ENCODE data around the gene AHR.

AHR gene

DNA sequence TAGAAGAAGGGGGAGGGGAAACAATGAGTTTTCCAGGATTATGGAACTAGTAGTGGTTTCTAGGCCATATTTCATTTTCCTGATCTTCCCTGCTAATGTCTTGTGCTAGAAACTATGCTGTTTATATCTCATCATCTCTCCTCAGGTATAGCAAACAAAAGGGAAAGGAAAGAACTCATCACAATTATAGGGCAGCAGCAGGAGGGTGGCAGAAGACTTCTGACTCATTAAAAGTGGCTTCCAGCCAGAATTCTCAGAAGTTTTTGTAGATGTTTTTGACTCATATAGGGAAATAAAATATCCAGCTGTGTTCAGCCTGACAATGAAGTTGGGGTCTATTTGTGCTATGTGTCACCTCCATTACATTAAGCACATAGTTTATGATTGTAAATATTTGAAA, 6.5 kb downstream of the AHR start:
- DNase-seq (ENCODE audit: low spot score): peak; percentile 32

DNA sequence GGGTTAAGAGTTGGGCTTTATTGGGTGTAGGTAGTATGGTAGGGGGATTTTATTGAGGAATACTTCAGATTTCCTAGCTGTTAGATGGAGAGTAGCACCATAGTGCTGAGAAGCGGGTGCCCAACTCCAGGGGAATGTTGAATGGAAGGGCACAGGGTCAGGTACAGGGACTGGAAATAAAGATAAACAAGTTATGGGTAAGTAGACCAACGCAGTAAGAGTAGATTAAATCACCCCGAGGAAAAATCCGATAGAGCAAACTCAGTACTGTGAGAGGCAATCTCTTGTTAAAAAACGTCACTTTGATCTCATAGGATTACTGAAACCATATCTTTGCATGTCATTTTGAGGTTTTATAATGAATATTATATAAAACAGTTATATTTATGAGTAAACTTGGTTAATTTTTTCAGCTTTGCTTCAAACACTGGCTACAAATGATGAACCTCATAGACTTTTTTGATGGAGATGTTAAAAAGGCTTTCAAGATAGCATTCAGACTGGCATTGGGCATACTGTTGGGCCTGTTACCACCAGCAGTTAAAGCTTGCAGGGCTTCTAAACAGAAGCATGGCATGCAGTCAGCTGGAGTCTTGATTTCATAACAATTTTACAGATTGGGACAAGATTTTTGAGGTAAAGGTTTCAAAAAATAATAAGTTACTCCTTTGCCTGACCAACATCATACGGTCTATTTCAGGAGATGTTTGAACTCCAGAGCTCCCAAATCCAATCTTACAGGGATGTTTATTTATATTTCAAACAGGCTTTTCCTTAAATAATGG, 7.1 kb downstream of the AHR start:
- DNase-seq (ENCODE audit: low spot score): no peak

DNA sequence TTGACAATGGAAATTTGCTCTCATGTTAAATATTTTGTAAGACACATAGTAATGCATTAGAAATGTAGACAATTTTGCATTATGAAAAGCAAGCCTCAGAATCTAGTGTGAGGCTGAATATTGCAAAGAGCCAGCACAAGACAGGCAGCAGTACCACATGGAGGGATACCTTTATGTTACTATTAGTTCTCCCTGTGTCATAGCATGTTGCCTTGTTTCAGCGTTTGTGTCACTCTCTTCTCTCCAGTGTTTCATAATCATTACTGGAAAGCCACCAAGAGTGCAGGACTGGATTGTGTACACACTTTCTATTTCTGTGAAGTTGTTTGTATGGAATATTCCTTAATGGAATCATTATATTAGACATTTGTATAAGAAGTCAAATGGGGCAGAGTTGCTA, 8.5 kb downstream of the AHR start:
- no peak for DNase-seq (ENCODE audit: low spot score)

DNA sequence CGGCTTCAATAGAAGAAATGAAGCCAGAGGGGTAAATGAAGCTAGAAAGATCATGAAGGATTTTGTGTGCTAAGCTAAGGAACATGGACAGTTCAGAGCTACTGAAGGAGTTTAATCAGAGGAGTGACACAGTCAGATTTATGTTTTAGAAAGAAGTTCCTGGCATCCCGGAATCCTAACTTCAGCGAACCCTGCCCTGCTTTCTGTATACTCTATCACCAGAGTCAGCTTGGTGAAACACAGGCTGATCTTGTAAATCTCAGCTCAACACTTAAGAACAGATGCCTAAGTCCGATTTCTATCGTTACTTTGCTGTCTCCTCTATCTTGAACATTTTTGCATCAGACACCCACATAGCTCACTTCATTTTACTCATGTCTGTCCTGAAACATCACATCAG, 9.1 kb downstream of the AHR start:
- no peak for DNase-seq (ENCODE audit: low spot score)

DNA sequence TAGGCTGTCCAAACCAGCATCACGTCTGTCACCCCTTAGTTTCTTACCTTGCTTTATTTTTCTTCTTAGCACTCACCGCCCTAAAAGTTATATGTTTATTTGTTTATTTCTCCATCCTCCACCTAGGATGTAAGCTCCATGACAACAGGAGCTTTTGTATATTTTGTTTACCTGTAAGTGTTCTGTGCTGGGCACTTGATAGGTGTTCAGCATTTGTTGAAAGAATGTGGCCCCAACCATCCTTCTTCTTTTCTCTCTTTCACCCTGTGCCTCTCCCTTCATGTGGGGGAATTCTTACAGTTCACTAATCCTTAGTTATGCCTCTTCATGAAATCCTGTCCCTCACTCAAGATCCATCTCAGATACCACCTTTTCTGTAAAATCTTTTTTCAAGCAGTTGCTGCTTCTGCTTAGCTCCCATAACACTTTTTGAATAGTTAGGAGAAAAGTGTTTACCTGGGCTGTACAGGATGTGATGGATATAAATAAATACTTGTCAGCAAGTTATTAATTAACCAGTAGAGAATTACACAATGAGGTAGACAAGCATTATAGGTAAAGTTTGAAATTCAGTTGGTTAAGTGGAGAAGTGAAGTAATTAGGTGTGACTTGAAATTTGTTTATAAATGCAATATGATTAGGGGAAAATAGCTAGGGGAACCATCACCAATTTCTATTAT, 9.7 kb downstream of the AHR start:
- no peak for DNase-seq (ENCODE audit: low spot score)

DNA sequence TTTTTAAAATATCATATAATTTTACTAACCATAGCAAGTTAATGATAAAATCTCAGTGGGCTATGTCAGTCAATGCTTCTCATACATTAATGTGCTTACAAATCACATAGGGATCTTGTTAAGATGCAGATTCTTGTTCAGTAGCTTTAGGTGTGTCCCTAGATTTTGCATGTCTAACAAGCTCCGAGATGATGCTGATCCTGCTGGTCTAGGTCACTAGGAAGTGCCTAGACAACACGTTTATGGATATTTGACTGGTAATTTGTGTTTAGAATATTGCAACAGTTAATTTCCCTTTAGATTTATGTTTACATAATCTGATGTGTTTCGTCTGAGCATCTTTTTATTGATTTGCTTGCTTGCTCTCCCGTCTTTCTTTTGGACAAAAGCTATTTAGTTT, 12.7 kb downstream of the AHR start:
- no peak for DNase-seq (ENCODE audit: low spot score)

GRCh38 chr7:17311952-17312351, 13.5 kb downstream of the AHR start:
- DNase-seq (ENCODE audit: low spot score): no peak

DNA sequence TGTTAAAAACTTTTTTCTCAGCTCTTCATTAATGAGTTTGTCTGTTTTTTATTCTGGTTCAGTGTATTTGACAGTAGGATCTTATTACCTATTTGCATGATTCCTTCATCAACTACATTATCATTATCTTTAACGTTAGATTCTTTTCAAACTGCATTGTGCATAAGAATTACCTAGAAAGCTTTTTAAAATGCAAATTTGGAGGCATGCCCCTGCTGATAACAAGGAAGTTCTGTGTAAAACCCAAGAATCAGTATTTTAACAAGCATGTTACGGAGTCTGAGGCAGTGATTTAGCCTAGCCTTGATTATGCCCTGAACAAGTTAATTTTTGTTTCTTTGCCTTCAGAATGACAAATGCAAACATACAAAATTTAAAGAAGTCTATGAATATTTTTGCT, 14.2 kb downstream of the AHR start:
- no peak for DNase-seq (ENCODE audit: low spot score)

DNA sequence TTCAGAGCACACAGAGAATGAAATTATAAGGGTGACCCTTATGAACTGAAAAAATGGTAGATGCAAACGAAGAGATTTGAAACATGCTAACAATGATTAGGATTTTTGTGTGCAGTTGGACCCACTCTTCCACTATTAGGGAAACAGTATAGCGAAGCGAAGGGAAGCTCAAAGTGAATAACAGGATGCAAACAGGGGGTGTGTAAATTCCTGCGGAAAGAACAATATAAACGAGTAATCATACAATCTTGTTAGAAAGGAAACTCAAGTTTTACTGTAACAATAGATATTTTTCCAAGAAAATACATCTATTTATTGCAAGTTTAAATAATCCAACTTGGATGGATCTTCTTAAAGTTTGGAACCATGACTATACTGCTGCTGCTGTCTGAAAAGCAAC, 14.7 kb downstream of the AHR start:
- no peak for DNase-seq (ENCODE audit: low spot score)

DNA sequence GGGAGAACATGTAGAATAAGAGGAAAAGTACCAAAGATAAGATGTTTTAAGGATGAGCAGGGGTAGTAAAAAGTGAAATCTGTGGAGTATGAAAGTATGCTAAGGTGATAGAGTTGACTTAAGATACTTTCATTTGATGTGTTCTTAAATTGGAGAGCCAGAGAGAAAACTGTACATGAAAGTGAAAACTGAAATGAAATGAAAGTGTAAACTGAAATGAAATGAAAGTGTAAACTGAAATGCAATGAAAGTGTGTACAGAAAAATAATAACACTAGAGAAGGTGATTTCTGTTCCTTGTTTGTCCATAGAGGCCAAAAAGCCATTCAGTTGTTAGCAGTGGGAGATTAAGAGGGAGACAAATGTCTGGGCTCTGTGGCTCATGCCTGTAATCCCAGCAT, 17.5 kb downstream of the AHR start:
- DNase-seq (ENCODE audit: low spot score): no peak

GRCh38 chr7:17318146-17318545, 19.7 kb downstream of the AHR start:
- no peak for DNase-seq (ENCODE audit: low spot score)

DNA sequence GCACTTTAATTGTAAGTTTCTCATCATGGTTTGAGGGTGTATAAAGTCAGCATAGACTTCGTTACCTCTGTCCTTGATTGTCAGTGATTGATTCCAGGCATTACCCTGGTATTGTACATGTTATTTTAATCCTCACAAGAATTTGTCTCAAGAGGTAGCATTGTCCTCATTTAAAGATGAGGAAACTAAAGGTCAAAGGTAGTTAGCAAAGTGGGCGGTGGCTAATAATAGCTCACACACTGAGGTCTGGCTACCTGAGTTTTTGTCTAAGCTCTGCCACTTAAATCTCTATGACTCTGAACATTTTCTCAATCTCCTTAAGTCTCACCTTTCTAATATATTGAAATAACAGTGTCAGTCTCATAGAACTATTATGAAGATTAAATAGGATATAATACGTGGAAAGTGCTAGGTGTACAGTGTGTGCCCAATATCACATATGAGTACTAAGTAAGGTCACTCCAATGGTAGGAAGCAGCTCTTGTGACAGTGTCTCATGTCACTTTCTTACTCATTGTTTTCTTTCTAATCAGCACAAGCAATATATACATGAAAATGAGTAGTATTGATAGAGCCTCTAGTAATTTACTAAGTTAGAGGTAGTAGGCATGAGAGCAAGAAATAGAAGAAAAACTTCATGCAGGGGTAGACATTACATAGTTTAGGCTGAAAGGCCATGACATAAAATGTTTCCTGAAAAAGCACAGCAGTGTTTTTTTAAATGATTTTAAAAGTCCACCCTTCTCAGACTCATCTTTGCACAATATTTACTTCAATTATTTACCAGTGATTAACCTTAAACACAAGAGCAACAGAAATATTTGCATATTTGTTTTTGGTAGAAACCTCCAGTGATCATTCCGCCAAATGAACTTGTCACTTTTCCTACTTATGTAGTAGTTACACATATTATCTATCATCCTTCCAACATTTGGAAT, 21.0 kb downstream of the AHR start:
- DNase-seq (ENCODE audit: low spot score): no peak

- no peak for DNase-seq (ENCODE audit: low spot score)
Observed at GRCh38 chr7:17320102-17320497, 21.6 kb downstream of the AHR start.

GRCh38 chr7:17320657-17321056, 22.2 kb downstream of the AHR start:
- DNase-seq (ENCODE audit: low spot score): no peak

GRCh38 chr7:17325364-17325763, 26.9 kb downstream of the AHR start:
- DNase-seq (ENCODE audit: low spot score): no peak

- DNase-seq (ENCODE audit: low spot score): no peak
Observed at GRCh38 chr7:17326378-17326777, 27.9 kb downstream of the AHR start.

DNA sequence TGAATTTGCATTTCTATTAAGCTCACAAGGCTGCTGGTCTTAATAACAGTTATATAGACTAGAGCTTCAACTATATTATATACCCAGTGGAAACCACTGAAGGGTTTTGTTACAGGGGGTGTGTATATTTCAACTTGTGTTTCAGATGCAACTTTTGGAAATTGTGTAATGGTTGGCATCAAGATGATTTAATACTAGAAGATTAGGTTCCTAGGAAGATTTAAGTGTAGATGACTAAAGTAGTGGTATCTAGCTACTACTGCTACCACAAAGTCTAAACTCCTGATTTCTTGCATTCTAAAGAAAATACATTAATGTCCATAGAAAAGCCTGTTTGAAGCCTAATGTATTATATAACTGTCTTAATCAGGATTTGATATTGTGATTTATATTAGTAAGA, 30.2 kb downstream of the AHR start:
- no peak for DNase-seq (ENCODE audit: low spot score)

GRCh38 chr7:17329440-17329839, 31.0 kb downstream of the AHR start:
- no peak for DNase-seq (ENCODE audit: low spot score)

GRCh38 chr7:17331891-17332501, 33.5 kb downstream of the AHR start:
- DNase-seq (ENCODE audit: low spot score): no peak

DNA sequence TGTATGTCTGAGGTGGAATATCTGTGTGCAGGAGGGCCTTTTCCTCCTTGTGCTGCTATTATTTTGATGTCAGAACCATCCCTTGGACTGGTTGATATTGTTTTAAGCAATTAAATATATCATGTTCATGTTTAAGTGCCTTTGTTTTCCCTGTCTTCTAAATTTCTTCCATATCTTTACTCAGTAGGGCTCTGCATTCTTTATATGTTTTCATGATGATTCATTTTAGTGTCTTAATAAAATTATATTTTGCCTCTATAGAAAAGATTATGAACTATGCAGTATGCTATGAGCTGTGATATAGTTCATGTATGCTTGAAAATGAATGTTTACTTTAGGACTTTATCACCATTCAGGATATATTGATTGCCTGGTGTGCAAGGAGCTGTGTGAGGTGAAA, 34.8 kb downstream of the AHR start:
- no peak for DNase-seq (ENCODE audit: low spot score)

DNA sequence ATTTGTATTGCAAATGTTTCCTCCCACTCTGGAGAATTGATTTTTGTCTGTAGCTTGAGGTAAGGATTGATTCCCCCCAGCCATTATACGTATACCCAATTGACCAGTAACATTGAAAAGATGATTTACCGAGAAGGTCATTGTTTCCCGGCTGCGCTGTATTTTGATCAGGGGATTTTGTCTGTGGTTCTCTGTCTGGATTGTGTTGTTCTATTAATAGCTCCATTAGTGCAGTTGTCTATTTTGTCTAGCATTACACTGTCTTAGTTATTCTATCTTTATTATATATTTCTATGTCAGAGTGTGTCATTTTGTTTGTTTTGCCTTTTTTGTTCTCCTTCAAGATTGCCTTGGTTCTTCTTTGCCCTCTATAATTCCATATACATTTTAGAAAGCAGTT, 37.7 kb downstream of the AHR start:
- no peak for DNase-seq (ENCODE audit: low spot score)

- DNase-seq (ENCODE audit: low spot score): no peak
Observed at GRCh38 chr7:17339139-17339538, 40.7 kb downstream of the AHR start.
